Measurements from ENCODE around the gene PLCB2.

DNA sequence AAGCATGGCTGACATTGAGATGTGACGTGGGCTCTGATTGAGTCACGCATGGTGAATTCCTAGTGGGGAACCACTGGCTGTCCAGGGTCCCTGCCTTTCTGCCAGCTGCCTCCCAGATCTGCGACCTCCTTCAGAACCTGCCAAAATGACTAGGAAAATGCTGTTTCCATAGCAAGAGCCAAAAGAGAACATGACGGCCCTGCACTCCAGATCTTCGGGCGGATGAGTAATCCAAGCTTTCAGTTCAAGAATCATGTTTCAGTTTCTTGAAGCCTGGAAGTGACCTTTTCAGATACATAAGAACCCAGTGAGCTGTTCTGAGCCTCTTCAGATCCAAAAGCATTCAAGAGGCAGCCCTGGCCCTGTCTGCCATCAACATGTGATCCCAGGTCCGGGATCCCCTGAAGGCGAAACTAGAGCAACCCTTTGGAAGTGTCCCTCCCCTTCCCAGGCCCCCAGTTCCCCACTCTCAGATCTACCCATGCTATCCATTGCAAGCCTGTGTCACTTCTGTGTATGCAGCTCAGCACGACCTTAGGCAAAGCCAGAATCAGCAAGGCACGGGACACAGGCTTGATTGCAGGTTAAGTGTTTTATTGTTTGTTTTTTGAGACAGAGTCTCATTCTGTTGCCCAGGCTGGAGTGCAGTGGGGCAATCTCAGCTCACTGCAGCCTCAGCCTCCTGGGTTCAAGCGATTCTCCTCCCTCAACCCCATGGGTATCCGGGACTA is 44.5 kb downstream of the PLCB2 start:
- TF ChIP-seq, protein P1, sequence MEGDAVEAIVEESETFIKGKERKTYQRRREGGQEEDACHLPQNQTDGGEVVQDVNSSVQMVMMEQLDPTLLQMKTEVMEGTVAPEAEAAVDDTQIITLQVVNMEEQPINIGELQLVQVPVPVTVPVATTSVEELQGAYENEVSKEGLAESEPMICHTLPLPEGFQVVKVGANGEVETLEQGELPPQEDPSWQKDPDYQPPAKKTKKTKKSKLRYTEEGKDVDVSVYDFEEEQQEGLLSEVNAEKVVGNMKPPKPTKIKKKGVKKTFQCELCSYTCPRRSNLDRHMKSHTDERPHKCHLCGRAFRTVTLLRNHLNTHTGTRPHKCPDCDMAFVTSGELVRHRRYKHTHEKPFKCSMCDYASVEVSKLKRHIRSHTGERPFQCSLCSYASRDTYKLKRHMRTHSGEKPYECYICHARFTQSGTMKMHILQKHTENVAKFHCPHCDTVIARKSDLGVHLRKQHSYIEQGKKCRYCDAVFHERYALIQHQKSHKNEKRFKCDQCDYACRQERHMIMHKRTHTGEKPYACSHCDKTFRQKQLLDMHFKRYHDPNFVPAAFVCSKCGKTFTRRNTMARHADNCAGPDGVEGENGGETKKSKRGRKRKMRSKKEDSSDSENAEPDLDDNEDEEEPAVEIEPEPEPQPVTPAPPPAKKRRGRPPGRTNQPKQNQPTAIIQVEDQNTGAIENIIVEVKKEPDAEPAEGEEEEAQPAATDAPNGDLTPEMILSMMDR (IDR thresholded peaks at IDR 0.05; ENCODE audit: insufficient read depth, low read length), result no peak
- no peak for TF ChIP-seq REST (IDR thresholded peaks at IDR 0.05; ENCODE audit: insufficient replicate concordance, low read depth)
- no peak for TF ChIP-seq SPI1 (IDR thresholded peaks at IDR 0.05; ENCODE audit: borderline replicate concordance, low read depth)
